ENCODE measurements around the gene TWIST1. TPM values are rescaled to one million over a fixed set of nuclear protein-coding genes. Genes with fewer than 3 reads are reported as not detected.

TWIST1 gene
- 24.9 TPM for total RNA-seq

GRCh38 chr7:19117091-19117869 lies at the start of gene TWIST1:
Gene TWIST1 (minus strand): TSS chr7:19117636. CDS start chr7:19117321, 315 bp downstream.

GRCh38 chr7:19144661-19145433 lies 27.4 kb upstream of the TWIST1 start, which contains the start of gene FERD3L:
Gene FERD3L (minus strand): TSS chr7:19145421. CDS start chr7:19145362, 59 bp downstream.

Other genes with a start within 250 kb of the TWIST1 start
- gene FERD3L, start 27.8 kb upstream of the TWIST1 start, total RNA-seq = not detected